PC-3 (cell line): ENCODE results near the gene SLC10A7. TPM values are rescaled to one million over a fixed set of nuclear protein-coding genes. Genes with fewer than 3 reads are reported as not detected.

Source experiments
- ATAC-seq: fragments of 200-7000 bp; cut with Tn5 transposase; 2 replicates; pipeline ENCODE4 v1.9.1; 2020; ENCODE audit warnings: mild to moderate bottlenecking, moderate library complexity
- BruUV-seq: library from RNA; stranded (reverse); fragments of 400-500 nt; replicated peaks from 2 replicates; lab custom pipeline; 2021; lab: Mats Ljungman, UMichigan
- CTCF ChIA-PET: fragments of 300-600 bp; sonication (Branson Sonifier 250); formaldehyde crosslinking; loops from one replicate; lab custom pipeline; 2022; ENCODE audit warnings: antibody characterized with exemption; lab: Charles Lee
- POLR2A ChIA-PET: fragments of 300-600 bp; sonication (Branson Sonifier 250); formaldehyde crosslinking; loops from one replicate; lab custom pipeline; 2022; ENCODE audit warnings: antibody characterized with exemption; ENCODE audit not compliant: unreplicated experiment; lab: Charles Lee
- DNase-seq: peaks from one replicate; pipeline ENCODE4 v3.0.0-alpha.2; 2015
- H2AFZ ChIP-seq: fragments of 300-600 bp; sonication (generic); 2 replicates; pipeline ENCODE4 v1.6.0; 2016; ENCODE audit warnings: antibody characterized with exemption, low read length
- H3F3A ChIP-seq: fragments of 300-600 bp; sonication (generic); one replicate; pipeline ENCODE4 v1.6.0; 2017; ENCODE audit warnings: antibody characterized with exemption, low read length, control low read depth, mild to moderate bottlenecking; ENCODE audit not compliant: unreplicated experiment
- H3K27ac ChIP-seq: fragments of 300-600 bp; sonication (generic); 2 replicates; pipeline ENCODE4 v1.5.1; 2016; ENCODE audit warnings: mild to moderate bottlenecking, low read length
- H3K27me3 ChIP-seq: fragments of 300-600 bp; sonication (generic); 2 replicates; pipeline ENCODE4 v1.6.1; 2016; ENCODE audit warnings: low read length, mixed read lengths
- H3K36me3 ChIP-seq: fragments of 300-600 bp; sonication (generic); 2 replicates; pipeline ENCODE4 v1.6.1; 2016; ENCODE audit warnings: low read depth, mixed run types, low read length, mixed read lengths
- H3K4me1 ChIP-seq: fragments of 300-600 bp; sonication (generic); 2 replicates; pipeline ENCODE4 v1.5.1; 2016; ENCODE audit warnings: low read length; ENCODE audit not compliant: insufficient read depth
- H3K4me2 ChIP-seq: fragments of 300-600 bp; sonication (generic); 2 replicates; pipeline ENCODE4 v1.6.0; 2016; ENCODE audit warnings: low read length
- H3K4me3 ChIP-seq: fragments of 300-600 bp; sonication (generic); 2 replicates; pipeline ENCODE4 v1.5.1; 2016; ENCODE audit warnings: mild to moderate bottlenecking, low read length, mixed read lengths
- H3K79me2 ChIP-seq: fragments of 300-600 bp; sonication (generic); 2 replicates; pipeline ENCODE4 v1.6.1; 2017; ENCODE audit warnings: low read length, mixed read lengths
- H3K9ac ChIP-seq: fragments of 300-600 bp; sonication (generic); 2 replicates; pipeline ENCODE4 v1.6.0; 2016; ENCODE audit warnings: mild to moderate bottlenecking, low read length
- H3K9me2 ChIP-seq: fragments of 300-600 bp; sonication (generic); replicated peaks from 2 replicates; pipeline ENCODE4 v1.6.1; 2016; ENCODE audit warnings: mixed run types, low read length, mixed read lengths
- H3K9me3 ChIP-seq: fragments of 300-600 bp; sonication (generic); 2 replicates; pipeline ENCODE4 v1.6.1; 2016; ENCODE audit warnings: low read length, mixed read lengths
- H4K20me1 ChIP-seq: fragments of 300-600 bp; sonication (generic); 2 replicates; pipeline ENCODE4 v1.6.1; 2016; ENCODE audit warnings: low read length, mixed read lengths
- EZH2 ChIP-seq: fragments of 300-600 bp; sonication (generic); IDR thresholded peaks from one replicate; pipeline ENCODE4 v1.6.1; 2017; ENCODE audit warnings: antibody characterized with exemption, mild to moderate bottlenecking, low read length; ENCODE audit not compliant: unreplicated experiment
- EZH2phosphoT487 ChIP-seq: fragments of 300-600 bp; sonication (generic); IDR thresholded peaks from 2 replicates; pipeline ENCODE4 v1.6.1; 2018; ENCODE audit warnings: mild to moderate bottlenecking, antibody characterized with exemption, low read length, borderline replicate concordance
- intact Hi-C: fragments of 100-400 bp; cut with micrococcal nuclease; formaldehyde crosslinking; loops from 2 replicates; pipeline ENCODE4 v1.9.0; 2023
- total RNA-seq: library from RNA; depleted of rRNA; stranded (reverse); fragments of >200 nt; gene quantifications from 2 replicates; pipeline ENCODE4 v1.2.3, GENCODE V29; 2014
- TF ChIP-seq, protein P1 (sequence below): fragments of 300-600 bp; sonication (generic); conservative IDR thresholded peaks from 2 replicates; pipeline ENCODE4 v1.5.1; 2017; ENCODE audit warnings: antibody characterized with exemption, low read depth, mild to moderate bottlenecking, low read length

SLC10A7 gene
- total RNA-seq, 1 experiment from 2014 or later, result 9.1 TPM

GRCh38 chr4:146439999-146440398 is 81.7 kb downstream of the SLC10A7 start:
- H3K27me3 ChIP-seq, result no peaks in the 10 kb centered on the region
- ATAC-seq, result no peak
- no peak overlapping the region for H3K4me3 ChIP-seq
- no TSS peak for BruUV-seq
- H4K20me1 ChIP-seq, result no peaks in the 10 kb centered on the region
- no peak overlapping the region for H3K9ac ChIP-seq
- H3K36me3 ChIP-seq, result no peaks in the 10 kb centered on the region
- DNase-seq, result no peak
- no peak overlapping the region for H2AFZ ChIP-seq
- H3K4me2 ChIP-seq, result no peak overlapping the region
- no peaks in the 10 kb centered on the region for H3K9me3 ChIP-seq
- intact Hi-C loops, result no loop called here
- CTCF ChIA-PET, result no interaction called here
- no peak overlapping the region for H3K27ac ChIP-seq
- TF ChIP-seq, protein P1, sequence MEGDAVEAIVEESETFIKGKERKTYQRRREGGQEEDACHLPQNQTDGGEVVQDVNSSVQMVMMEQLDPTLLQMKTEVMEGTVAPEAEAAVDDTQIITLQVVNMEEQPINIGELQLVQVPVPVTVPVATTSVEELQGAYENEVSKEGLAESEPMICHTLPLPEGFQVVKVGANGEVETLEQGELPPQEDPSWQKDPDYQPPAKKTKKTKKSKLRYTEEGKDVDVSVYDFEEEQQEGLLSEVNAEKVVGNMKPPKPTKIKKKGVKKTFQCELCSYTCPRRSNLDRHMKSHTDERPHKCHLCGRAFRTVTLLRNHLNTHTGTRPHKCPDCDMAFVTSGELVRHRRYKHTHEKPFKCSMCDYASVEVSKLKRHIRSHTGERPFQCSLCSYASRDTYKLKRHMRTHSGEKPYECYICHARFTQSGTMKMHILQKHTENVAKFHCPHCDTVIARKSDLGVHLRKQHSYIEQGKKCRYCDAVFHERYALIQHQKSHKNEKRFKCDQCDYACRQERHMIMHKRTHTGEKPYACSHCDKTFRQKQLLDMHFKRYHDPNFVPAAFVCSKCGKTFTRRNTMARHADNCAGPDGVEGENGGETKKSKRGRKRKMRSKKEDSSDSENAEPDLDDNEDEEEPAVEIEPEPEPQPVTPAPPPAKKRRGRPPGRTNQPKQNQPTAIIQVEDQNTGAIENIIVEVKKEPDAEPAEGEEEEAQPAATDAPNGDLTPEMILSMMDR, result no peak
- TF ChIP-seq EZH2 (no peak), EZH2phosphoT487 (no peak)
- H3F3A ChIP-seq, result no peaks in the 10 kb centered on the region
- H3K9me2 ChIP-seq, result no peaks in the 10 kb centered on the region
- H3K79me2 ChIP-seq, result no peaks in the 10 kb centered on the region
- peaks cover 21% of the 10 kb centered on the region for H3K4me1 ChIP-seq
- POLR2A ChIA-PET, result no interaction called here

DNA sequence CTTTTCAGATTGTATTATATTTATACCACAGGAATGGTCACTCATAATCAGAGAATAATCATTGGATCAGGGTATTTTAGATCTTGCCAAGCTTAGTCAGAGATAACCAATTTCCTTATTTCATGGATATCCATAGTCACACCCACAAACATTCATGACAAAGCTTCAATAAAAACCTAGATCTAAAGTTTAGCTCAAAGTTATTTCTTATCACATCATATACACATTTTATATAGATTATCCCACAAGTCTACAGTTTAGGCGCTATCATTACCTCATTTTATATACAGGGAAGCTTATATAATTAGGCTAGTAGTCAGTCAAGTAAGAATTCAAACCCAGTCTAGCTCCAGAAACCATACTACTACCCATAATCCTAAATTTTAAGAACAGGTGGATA is 82.3 kb downstream of the SLC10A7 start:
- Histone ChIP-seq H3K9me2 (no peaks in the 10 kb centered on the region), H3K9ac (no peak overlapping the region), H3K79me2 (no peaks in the 10 kb centered on the region), H3K27me3 (no peaks in the 10 kb centered on the region), H3K9me3 (no peaks in the 10 kb centered on the region), H3K4me2 (no peak overlapping the region), H3F3A (no peaks in the 10 kb centered on the region), H3K27ac (no peak overlapping the region), H3K4me3 (no peak overlapping the region), H2AFZ (no peak overlapping the region), H4K20me1 (no peaks in the 10 kb centered on the region), H3K36me3 (no peaks in the 10 kb centered on the region), H3K4me1 (peaks cover 21% of the 10 kb centered on the region)
- TF ChIP-seq, protein P1, result no peak
- no peak for TF ChIP-seq EZH2
- no peak for TF ChIP-seq EZH2phosphoT487
- DNase-seq (no peak), ATAC-seq (no peak)
- CTCF ChIA-PET, result no interaction called here
- intact Hi-C loops, result no loop called here
- POLR2A ChIA-PET, result no interaction called here
- no TSS peak for BruUV-seq

- TF ChIP-seq, protein P1, result no peak
- TF ChIP-seq EZH2 (no peak), EZH2phosphoT487 (no peak)
- ATAC-seq (no peak), DNase-seq (no peak)
- Histone ChIP-seq H2AFZ (no peak overlapping the region), H3K4me2 (no peak overlapping the region), H3K9me2 (no peaks in the 10 kb centered on the region), H3K9ac (no peak overlapping the region), H3K9me3 (no peaks in the 10 kb centered on the region), H3F3A (no peaks in the 10 kb centered on the region), H3K36me3 (no peaks in the 10 kb centered on the region), H3K4me3 (no peak overlapping the region), H3K4me1 (peaks cover 6% of the 10 kb centered on the region), H3K79me2 (no peaks in the 10 kb centered on the region), H4K20me1 (no peaks in the 10 kb centered on the region), H3K27ac (no peak overlapping the region), H3K27me3 (no peaks in the 10 kb centered on the region)
- ChIA-PET POLR2A (no interaction called here), CTCF (no interaction called here)
- intact Hi-C loops, result no loop called here
- BruUV-seq, result no TSS peak
These were observed 84.0 kb downstream of the SLC10A7 start for GRCh38 chr4:146437778-146438177.
